GM18505 (cell line): ENCODE measurements around the gene KANSL1.
"Not testable (repeated sequence)": the region's sequence is repeated elsewhere in the genome, so short reads cannot be mapped to it uniquely, and the experiment has no call there.

Experiments used
- ATAC-seq: cut with Tn5 transposase; IDR thresholded peaks from one replicate; pipeline ENCODE4 v1.9.1; 2021; ENCODE audit not compliant: unreplicated experiment
- POLR2A ChIP-seq: IDR thresholded peaks from 4 replicates; pipeline ENCODE4 v1.6.1; 2011; ENCODE audit warnings: borderline replicate concordance; ENCODE audit not compliant: insufficient read depth, insufficient read length; ENCODE audit errors: extremely low read depth

KANSL1 gene

GRCh38 chr17:46182961-46183360 lies 10.3 kb downstream of the KANSL1 start:
- no peak for TF ChIP-seq POLR2A
- ATAC-seq: no peak

GRCh38 chr17:46181940-46182339 lies 11.3 kb downstream of the KANSL1 start:
- no peak for TF ChIP-seq POLR2A
- no peak for ATAC-seq

GRCh38 chr17:46181316-46181715 lies 11.9 kb downstream of the KANSL1 start:
- not testable (repeated sequence) for ATAC-seq

GRCh38 chr17:46180892-46181274 lies 12.3 kb downstream of the KANSL1 start:
- no peak for TF ChIP-seq POLR2A
- ATAC-seq: no peak

- not testable (repeated sequence) for ATAC-seq
These were observed 12.9 kb downstream of the KANSL1 start for GRCh38 chr17:46180185-46180891.

- TF ChIP-seq POLR2A: no peak
- ATAC-seq: no peak
These were observed 13.7 kb downstream of the KANSL1 start for GRCh38 chr17:46179375-46179999.

GRCh38 chr17:46178550-46179214 lies 14.5 kb downstream of the KANSL1 start:
- no peak for TF ChIP-seq POLR2A
- ATAC-seq: no peak

GRCh38 chr17:46176975-46177374 lies 16.3 kb downstream of the KANSL1 start:
- TF ChIP-seq POLR2A: no peak
- ATAC-seq: no peak

GRCh38 chr17:46175891-46176290 lies 17.3 kb downstream of the KANSL1 start:
- TF ChIP-seq POLR2A: no peak
- no peak for ATAC-seq

- TF ChIP-seq POLR2A: no peak
- ATAC-seq: no peak
These were observed 20.1 kb downstream of the KANSL1 start for GRCh38 chr17:46173153-46173552.

GRCh38 chr17:46171939-46172338 lies 21.3 kb downstream of the KANSL1 start:
- ATAC-seq: no peak
- no peak for TF ChIP-seq POLR2A

GRCh38 chr17:46170639-46171429 lies 22.4 kb downstream of the KANSL1 start:
- no peak for TF ChIP-seq POLR2A
- ATAC-seq: no peak

- no peak for TF ChIP-seq POLR2A
These were observed 23.2 kb downstream of the KANSL1 start for GRCh38 chr17:46169913-46170638.

GRCh38 chr17:46167826-46168569 lies 25.2 kb downstream of the KANSL1 start:
- TF ChIP-seq POLR2A: no peak
- ATAC-seq: no peak

More at GRCh38 chr17:46169913-46170638, 23.2 kb downstream of the KANSL1 start:
- ATAC-seq: no peak
